ENCODE data around the gene CDC25C. TPM values are rescaled to one million over a fixed set of nuclear protein-coding genes. Genes with fewer than 3 reads are reported as not detected.
"Not testable (repeated sequence)": the region's sequence is repeated elsewhere in the genome, so short reads cannot be mapped to it uniquely, and the experiment has no call there.

The CDC25C gene
- polyA plus RNA-seq, 1 donor = 11.7 TPM

DNA sequence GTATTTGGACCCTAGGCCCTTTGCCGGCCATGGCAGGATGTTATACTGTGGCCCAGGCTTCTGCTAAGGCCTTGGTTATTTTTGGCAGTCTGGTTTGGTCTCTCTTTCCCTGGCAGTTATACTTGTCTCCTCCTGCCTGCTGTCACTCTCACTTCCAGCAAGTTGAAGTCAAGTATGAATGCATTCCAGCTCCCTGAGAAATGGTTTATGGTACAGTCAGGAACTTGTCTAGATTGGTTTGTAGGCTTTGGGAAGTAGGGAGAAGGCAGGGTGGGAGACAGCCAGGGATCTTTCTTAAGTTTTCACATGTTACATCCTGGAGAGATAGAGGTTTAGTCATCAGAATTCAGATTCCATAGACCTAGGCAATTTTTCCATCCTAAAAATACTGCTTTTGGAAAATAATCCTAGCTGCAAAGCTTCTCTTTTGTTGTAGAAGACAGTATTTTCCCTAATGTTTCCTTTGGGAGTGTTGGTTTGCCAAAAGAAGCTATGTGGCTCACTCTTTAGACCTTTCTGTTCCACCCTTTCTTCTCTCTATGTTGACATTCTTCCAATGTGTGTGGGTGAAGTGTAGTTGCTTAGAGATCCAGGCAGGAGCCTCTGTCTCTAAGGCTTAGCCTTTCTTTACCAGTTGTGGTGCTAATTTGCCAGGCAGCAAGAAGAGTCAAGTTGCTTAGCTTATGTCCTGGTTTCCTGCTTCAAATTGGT lies 18.4 kb upstream of the CDC25C start:
- no peak for DNase-seq

DNA sequence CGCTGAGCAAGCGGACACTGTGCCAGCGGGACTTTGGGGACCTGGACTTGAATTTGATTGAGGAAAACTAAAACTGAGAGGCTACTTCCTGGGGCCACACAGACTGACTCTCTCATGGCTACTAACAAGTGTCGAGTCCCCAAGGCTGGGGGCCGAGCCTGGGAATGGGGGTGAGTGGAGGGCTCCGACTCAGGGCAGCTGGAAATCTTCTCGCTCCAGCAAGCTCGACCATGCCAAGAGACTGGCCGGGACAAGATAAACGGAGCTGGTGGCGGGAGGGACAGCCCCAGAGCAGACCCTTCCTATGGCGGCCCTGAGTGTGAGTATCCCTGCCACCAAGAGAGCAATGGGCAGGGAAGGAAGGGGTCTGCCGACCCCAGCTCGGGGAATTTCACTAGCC lies 15.3 kb upstream of the CDC25C start:
- no peak for DNase-seq

GRCh38 chr5:138344887-138345622 lies 13.5 kb upstream of the CDC25C start:
- DNase-seq = no peak

DNA sequence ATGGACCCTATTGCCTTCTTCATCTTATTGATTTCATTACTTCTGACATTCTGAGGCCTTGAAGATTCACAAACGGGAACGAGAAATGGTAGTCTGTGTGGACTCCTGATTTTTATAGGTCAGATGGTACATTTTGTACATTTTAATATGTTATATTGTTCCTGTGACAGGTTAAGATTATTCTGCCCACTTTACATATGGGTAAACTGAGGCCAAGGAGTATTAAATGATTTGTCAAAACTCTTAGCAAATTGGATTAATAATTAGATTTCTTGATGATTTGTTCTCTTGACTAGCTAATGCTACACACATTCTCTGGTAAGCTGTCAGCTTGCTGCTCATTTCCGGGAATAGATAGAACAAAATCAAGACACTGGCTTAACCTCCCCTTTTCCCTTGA lies 8.4 kb upstream of the CDC25C start:
- no peak for DNase-seq

DNA sequence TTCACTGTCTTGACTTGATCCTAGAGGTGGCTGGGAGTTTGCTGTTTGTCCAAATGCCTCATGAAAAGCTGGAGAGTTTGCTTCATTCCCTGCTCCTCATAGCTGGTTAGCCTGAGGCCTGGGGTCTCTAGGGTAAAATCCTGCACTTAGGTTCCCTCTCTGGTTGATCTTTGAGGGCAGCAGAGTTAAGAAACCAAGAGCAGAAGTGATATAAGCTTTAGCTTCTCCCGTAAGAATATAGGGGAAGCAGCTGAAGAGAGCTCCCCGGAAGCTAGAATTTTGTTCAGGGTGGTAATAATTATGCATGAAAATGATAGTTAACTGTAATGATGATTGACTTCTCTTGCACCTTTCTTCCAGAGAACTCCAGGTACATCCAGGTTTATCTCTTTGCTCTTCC lies 7.9 kb upstream of the CDC25C start:
- no peak for DNase-seq

GRCh38 chr5:138339091-138339456 lies 7.5 kb upstream of the CDC25C start:
- DNase-seq = no peak

- DNase-seq = no peak
Observed at GRCh38 chr5:138338411-138339090, 6.9 kb upstream of the CDC25C start.

DNA sequence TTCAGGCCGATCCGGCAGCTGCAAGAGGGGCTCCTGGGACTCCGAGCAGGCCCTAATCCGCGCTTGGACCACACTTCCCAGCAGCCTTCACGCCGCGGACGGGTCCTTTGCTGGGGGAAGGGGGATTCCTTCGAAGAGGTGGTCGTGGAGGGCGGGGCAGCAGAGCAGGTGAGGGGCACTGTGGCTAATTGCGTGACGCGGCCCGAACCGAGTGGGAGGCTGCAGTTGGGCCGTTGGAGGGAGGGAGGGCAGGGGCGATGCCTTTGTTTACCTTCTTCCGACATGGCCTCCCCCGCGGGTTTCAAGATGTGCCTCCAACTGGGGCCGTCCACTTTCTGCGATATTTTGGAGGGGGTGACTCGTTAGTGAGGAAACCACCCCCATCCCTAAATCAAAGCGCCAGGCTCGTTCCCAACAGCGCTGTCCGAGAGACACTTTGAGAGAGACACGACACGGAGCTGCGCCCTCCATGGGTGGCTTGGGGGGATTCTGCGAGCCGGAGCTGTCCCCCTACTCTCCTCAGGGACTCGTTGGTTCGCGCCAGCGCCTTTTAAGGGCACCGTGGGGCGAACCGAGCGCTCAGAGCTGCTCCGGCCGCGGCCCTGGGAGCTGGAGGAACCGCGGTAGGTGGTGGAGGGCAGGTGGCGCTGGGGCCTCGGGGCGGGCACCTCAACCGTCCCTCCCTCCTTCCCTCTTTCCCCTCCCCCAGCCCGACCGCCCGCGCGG lies 6.2 kb upstream of the CDC25C start, which contains the start of gene FAM53C:
Gene FAM53C, plus strand, starts transcription at position 582 of the 726 bp plus-strand sequence. CDS start 3,070 bp downstream, outside the sequence.
- peak; percentile 94 for DNase-seq

DNA sequence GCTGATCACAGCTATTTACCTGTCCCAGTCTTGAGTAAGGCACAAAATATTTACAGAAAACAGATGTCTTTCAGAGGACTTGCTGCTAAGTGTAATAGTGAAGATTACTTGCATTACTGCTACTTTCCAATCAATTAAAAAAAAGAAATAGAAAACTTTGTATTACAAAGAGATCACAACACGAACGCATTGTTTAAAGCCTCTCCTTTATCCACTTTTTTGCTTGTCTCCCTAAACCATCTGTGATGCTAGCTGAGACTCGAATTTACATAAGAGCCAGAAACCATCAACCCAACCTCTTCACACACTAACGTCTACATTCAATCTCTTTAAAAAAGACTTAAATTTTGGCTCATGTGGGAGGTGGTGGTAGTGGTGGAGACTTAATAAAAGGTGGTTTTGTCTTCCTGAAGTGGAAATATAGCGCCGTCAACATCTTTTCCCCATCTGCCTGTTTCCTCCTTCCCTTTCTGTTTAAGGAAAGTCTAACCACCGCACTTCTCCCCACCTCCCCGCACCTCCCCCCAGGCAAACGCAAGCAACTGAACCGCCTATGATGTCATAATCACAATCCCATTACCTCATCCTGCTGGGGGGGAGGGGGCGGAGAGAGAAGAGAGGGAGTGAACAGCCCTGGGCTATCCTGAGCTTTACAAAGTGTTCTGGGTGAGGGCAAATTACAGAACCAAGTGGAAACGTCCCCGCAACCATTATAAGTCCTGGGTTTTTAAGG lies 5.5 kb upstream of the CDC25C start:
- DNase-seq = peak; percentile 87

DNA sequence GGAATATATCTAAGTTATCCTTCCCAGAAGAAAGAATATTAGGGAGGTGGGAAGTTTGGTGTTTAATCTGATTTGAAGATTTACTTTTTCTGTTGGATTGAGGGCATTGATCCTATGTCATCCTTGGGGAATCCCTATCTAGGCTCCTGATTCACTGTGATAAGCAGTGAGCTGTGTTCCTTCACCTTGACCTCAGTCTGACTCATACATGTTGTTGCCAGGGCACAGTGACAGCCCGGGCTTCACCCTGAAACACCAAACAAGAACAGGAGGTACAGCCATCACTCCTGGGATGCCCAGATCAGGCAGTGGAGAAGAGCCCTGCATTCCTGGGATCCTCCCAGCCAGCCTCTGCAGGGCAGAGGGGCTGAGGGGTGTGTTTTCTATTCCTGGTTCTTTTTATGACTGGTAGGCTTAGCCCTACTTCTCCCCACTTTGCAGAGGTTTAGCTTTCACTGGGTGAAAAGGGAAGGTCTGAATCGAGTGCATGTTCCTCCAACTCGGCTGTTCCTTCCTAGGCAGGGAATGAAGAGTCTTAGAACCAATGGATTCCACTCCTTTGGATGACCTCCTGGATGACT lies 3.4 kb upstream of the CDC25C start:
- DNase-seq = no peak

- no peak for DNase-seq
Observed at GRCh38 chr5:138330813-138331448, 673 bp downstream of the CDC25C start.

- DNase-seq = not testable (repeated sequence)
Observed at GRCh38 chr5:138318211-138318610, 13.4 kb downstream of the CDC25C start.

GRCh38 chr5:138316355-138316754 lies 15.2 kb downstream of the CDC25C start:
- DNase-seq = no peak

DNA sequence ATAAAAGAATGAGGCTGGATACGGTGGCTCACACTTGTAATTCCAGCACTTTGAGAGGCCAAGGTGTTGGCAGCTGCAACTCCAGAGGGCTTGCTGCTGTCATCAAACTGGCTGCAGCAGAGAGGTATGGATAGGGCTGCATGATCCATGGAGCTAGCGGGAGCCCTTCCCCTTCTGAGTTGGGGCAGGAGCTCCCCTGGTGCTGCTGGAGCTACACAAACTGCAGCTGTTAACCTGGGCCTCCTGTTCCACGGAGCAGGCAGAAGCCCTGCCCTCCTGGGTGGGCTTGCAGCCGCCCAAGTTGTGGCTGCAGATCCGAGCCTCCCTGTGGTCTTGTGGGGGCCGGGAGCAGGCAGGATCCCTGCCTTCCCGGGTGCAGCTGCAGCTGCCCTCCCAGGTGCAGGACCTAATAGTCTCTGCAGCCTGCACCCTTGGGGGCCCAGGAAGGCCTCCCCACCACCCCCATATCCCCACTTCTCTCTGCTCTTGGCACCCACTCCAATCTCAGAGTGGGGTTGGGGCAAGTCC lies 15.8 kb downstream of the CDC25C start:
- no peak for DNase-seq

DNA sequence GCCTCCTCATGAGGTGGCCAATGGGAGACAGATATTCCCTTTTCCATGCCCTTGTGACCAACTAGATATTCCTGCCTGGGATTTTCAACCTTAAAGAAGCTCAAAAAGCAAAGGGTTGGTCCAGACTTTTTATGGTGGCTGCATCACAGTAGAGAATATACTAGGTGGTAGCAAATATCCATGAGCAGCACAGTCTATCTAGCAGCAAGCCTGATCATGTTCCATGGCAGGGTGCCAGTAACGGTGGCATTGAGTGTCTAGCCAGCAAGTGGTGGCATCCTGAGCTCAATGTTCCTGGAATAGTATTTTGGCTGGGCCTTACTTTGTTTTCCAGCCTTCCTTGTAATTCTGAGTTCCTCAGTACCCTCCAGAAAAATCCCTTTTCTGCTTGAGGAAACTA lies 25.8 kb downstream of the CDC25C start:
- no peak for DNase-seq

- DNase-seq = no peak
Observed at GRCh38 chr5:138303372-138303771, 28.2 kb downstream of the CDC25C start.

DNA sequence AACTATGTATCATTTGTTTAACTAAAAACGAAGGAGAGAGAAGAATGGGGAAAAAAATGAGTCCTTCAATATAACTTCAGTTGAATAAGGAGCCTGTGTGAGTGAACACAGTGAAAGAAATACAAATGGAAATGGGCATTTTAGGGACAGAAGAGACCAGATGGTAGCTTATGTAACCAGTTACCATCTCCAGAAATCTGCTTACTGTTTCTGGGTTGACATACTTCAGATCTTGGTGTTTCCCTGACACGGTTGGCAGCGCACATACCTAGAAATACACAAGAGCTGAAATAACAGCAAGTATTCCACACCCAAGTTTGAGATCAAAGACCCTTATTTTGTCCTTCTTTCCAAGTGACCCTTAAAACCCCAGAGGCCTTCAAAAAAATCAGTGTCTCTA lies 42.3 kb downstream of the CDC25C start:
- no peak for DNase-seq

DNA sequence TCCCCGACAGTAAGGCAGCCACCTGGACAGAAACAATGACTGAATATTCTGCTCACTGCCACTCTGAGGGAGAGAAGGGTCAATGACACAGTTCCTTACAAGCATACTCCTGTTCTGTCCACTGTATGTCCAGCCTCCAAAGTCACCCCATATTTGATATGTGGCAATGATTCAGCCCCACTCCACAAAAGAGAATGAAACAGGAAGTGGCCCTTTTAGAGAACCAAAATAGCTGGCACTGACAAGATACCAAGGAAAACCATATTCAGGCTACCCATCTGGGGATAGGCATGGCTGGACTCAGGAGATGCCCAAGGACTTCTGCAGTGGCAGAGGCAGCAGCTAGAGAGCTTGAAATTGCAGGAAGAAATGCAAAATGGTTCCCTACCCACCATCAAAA lies 44.4 kb downstream of the CDC25C start:
- no peak for DNase-seq

GRCh38 chr5:138282920-138283742 lies 48.5 kb downstream of the CDC25C start:
- DNase-seq = peak; percentile 48

DNA sequence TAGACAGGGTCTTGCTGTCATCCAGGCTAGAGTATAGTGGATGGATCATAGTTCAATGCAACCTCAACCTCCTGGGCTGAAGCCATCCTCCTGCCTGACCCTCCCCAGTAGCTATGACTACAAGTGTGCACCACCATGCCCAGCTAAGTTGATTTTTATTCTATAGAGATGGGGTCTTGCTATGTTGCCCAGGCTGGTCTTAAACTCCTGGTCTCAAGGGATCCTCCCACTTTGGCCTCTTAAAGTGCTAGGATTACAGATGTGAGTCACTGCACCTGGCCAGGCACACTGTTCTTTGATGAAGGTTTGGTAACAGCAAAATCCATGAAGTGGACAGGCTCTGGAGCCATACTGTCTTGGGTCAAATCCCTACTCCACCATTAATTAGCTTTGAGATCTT lies 50.7 kb downstream of the CDC25C start:
- DNase-seq = no peak
